Skin epidermis (tissue), 12 donors: ENCODE measurements around the gene ZNF576.
A peak's percentile ranks its signal among the peaks of the same experiment; 100 is the strongest.
"Not testable (repeated sequence)": the region's sequence is repeated elsewhere in the genome, so short reads cannot be mapped to it uniquely, and the experiment has no call there.

Experiments
- H3K27ac ChIP-seq, 21 experiments: fragments of 200-600 bp; sonication (generic) in 11 of 21; one replicate each; pipeline ENCODE4 v1.5.0; 2020; ENCODE audit warnings: mild to moderate bottlenecking in 3 of 21, inconsistent platforms in 2 of 21, moderate library complexity in 2 of 21
- H3K4me3 ChIP-seq, 7 experiments: fragments of 200-600 bp; sonication (generic) in 2 of 7; one replicate each; pipeline ENCODE4 v1.5.0; 2020; ENCODE audit warnings: inconsistent platforms in 2 of 7, mild to moderate bottlenecking in 2 of 7, moderate library complexity in 1 of 7

Gene ZNF576

DNA sequence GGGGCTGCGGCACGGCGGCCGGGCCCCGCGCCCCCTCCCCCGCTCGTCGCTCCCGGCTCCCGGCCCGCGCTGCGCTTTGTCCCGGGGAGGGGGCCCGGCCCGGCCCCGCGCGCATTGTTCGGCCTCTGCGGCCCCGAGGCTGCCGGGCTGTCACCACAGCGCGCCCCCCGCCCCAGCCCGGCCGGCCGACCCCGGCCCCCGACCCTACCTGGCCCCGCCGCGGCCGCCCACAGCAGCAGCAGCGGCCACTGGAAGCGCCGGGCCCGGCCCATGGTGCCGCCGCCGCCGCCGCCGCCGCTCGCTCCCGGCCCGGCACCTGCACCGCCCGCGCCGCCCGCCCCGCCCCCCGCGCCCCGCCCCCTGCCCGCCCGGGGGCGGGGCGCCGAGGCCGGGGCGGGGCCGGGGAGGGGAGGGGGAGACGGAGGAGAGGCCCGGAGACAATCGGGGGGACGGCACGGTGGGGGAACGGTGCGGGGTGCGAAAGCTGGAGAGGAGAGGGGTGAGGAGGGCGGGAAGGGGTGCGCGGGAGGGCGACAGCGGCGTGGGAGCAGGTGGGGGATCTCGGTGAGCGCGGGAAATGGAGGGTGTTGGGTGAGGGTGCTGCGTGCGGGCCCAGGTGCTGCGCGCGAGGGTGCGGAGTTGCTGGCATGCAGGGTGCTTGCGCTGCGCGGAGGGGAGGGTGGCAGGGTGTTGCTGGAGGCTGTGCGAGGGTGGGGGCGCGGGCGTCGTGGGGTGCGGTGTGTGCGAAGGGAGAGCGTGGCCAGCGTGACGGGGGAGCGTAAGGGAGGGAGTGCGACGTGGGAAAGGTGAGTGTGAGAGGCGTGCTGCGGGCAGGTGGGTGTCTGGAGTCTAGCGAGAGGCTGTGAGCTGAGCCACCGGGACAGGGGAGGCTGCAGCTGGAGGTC is 43.4 kb downstream of the ZNF576 start, which contains the start of gene CADM4:
Gene CADM4, minus strand, starts transcription at position 332 of the 905 bp plus-strand sequence. Its CDS starts 60 bp downstream, at position 272.
- Histone ChIP-seq H3K4me3 (peak within 1 kb of the TSS; percentile 26 to 58 (median 41)), H3K27ac (peak within 1 kb of the TSS in 11 of 21 experiments; percentile 8 to 80 (median 58))

DNA sequence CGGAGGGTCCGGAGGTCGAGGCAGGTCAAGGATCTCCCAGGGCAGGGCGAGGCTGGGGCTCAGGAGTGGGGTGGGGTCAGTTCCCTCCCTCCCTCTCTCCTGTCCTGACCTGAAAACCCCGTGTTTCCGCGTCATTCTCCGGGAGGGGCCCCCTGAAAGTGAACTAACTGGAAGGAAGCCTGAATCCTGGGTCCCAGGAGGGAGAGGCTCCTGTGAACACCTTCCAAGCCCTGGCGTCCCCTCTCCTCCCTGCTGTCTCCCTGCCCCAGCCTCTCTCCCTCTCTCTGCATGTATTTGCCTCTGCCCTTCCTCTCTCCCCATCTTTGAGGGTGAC is 44.0 kb downstream of the ZNF576 start:
- peak overlapping the region; percentile 26 to 58 (median 41) for H3K4me3 ChIP-seq
- peak overlapping the region in 8 of 21 experiments; percentile 54 to 80 (median 65) for H3K27ac ChIP-seq

DNA sequence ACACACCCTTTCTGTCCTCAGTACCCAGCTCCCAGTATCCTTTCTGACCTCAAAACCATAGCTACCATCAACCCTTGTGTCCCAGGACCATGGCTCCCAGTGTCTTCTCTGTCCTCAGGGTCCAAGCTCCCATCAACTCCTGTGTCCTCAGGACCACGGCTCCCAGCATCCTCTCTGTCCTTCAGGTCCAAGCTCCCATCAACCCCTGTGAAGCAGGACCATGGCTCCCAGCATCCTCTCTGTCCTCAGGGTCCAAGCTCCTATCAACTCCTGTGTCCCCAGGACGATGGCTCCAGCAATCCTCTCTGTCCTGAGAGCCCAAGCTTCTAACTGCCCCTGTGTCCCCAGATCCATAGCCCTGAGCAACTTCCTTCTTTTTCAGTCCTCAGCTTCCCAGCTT is 44.9 kb downstream of the ZNF576 start:
- H3K4me3 ChIP-seq = no peak overlapping the region

DNA sequence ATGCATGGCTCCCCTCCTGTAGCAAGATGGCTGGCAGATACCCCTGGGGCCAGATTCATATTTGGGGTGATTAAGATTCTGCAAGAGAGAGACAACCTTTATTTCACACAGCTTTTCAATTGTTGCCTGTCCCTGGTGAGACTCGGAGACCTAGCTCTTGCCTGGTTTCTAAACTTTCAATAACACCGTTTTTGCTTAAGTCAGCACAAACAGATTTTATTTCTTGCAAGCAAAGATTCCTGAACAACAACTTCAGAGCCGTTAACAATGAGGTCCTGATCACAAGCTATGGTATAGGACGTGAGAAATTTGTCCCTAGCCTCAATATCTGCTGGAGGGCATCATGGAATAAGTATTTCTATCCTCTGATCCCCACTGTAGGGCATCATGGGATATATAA is 46.1 kb downstream of the ZNF576 start:
- H3K27ac ChIP-seq = no peak overlapping the region
- no peak overlapping the region for H3K4me3 ChIP-seq

More for the DNA sequence above, 44.9 kb downstream of the ZNF576 start:
- no peak overlapping the region for H3K27ac ChIP-seq

DNA sequence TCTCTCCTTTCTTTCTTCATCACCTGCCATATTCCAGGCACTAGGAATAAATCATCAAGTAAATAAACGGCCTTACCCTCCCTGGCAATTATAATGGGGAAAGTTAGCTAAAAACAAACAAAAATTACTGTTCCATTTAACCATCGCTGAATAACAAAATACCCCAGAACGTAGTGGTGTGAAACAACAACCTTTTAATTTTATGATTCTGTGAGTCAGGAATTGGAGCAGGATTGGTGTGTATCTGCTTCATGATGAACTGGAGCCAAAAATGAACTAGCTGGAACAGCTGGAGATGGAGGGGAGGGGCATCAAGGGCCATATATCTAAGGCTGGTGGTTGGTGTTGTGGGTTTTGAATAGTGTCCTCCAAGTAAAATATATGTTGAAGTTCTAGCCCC is 46.9 kb downstream of the ZNF576 start:
- Histone ChIP-seq H3K4me3 (no peak overlapping the region), H3K27ac (no peak overlapping the region)

DNA sequence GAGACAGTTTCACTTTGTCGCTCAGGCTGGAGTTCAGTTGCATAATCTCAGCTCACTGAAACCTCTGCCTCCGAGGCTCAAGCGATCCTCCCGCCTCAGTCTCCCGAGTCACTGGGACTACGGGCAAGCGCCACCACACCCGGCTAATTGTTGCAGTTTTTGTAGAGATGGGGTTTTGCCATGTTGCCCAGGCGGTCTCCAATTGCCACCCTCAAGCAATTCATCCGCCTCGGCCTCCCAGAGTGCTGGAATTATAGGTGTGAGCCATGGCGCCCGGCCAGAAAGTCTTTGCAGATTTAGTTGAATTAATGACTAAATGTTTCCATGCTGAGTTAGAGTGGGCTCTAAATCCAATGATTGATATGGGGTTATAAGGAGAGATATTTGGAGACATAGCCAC is 47.8 kb downstream of the ZNF576 start:
- H3K27ac ChIP-seq = no peak overlapping the region

DNA sequence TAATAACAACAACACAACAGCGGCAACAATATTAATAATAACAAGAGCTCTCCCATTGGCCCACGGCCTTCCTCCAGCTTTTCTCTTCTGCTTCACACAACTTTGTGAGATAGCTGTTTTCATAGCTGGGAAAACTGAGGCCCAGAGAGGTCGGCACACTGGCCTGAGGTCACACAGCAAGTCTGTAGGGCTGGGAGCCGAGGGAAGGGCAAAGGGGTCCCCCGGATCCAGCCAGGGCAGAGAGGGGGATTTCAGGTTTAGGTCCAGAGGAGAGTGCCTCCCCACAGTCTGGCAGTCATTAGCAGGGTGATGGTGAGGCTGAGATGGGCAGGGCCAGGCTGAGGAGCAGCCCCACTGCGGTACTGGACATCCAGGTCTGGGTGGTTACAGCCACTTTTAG is 52.2 kb downstream of the ZNF576 start:
- no peak overlapping the region for H3K4me3 ChIP-seq
- H3K27ac ChIP-seq = no peak overlapping the region

More for the DNA sequence above, 47.8 kb downstream of the ZNF576 start:
- no peak overlapping the region for H3K4me3 ChIP-seq

DNA sequence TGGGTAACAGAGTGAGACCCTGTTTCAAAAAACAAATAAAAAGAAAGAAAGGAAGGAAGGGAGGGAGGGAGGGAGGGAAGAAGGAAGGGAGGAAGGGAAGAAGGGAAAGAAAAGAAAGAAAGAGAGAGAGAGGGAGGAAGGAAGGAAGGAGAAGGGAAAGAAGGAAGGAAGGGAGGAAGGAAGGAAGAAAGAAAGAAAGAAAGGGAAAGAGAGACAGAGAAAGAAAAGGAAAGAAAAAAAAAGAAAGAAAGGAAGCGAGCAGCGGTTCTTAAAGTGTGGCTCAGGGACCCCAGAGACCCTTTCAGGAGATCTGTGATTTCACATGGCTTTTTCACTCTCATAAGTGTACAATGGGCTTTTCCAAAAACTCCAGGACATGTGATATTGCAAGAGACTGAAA is 53.1 kb downstream of the ZNF576 start:
- Histone ChIP-seq H3K4me3 (no peak overlapping the region), H3K27ac (peak overlapping the region in 1 of 21 experiments; percentile 32)

DNA sequence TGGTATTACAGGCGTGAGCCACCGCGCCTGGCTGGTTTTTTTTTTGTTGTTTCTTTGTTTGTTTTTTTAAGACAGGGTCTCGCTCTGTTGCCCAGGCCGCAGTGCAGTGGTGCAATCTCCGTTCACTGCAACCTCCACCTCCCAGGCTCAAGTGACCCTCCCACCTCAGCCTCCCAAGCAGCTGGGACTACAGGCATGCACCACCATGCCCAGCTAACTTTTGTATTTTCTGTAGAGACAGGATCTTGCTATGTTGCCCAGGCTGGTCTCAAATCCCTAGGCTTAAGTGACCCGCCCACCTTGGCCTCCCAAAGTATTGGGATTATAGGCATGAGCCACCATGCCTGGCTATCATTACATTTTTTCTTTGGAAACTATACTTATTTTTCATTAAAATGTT is 53.9 kb downstream of the ZNF576 start:
- H3K4me3 ChIP-seq, H3K27ac ChIP-seq: not testable (repeated sequence)
